ENCODE measurements around the gene TMEM43.

GRCh38 chr3:14120111-14120920, 4.5 kb upstream of the TMEM43 start:
- TF ChIP-seq POLR2A (IDR thresholded peaks at IDR 0.05) (no peak), CTCF (IDR thresholded peaks at IDR 0.05) (no peak)
